Transverse colon (tissue), 4 donors: ENCODE data around the gene KCNT2. TPM values are rescaled to one million over a fixed set of nuclear protein-coding genes. Genes with fewer than 3 reads are reported as not detected.
A peak's percentile ranks its signal among the peaks of the same experiment; 100 is the strongest.

ENCODE experiments used
- DNase-seq: peaks from one replicate; pipeline ENCODE4 v3.0.0-alpha.2; 2019
- H3K27ac ChIP-seq, 4 donors: fragments of 200-600 bp; sonication (generic); 2 replicates each; pipeline ENCODE4 v1.5.1; 2016 to 2018; ENCODE audit warnings: inconsistent platforms in 4 of 4
- H3K27me3 ChIP-seq: fragments of 200-600 bp; sonication (generic); 2 replicates; pipeline ENCODE4 v1.5.1; 2017; ENCODE audit warnings: inconsistent platforms
- H3K36me3 ChIP-seq, 4 donors: fragments of 200-600 bp; sonication (generic); 2 replicates each; pipeline ENCODE4 v1.5.1; 2017 to 2019; ENCODE audit warnings: inconsistent platforms in 4 of 4
- H3K4me1 ChIP-seq, 4 donors: fragments of 200-600 bp; sonication (generic); 2 replicates each; pipeline ENCODE4 v1.5.1; 2017 to 2020; ENCODE audit warnings: inconsistent platforms in 4 of 4
- H3K4me3 ChIP-seq, 4 donors: fragments of 200-600 bp; sonication (generic); 1 replicate in 1 of 4; 2 replicates in 3 of 4; pipeline versions ENCODE4 v1.5.1 to v1.6.1; 2017 to 2019; ENCODE audit warnings: inconsistent platforms in 4 of 4
- H3K9me3 ChIP-seq, 2 donors: fragments of 200-600 bp; sonication (generic); 2 replicates each; pipeline ENCODE4 v1.5.1; 2017 to 2019; ENCODE audit warnings: inconsistent platforms in 2 of 2
- EP300 ChIP-seq: sonication (generic); formaldehyde crosslinking; IDR thresholded peaks from one replicate; pipeline ENCODE4 v1.6.1; 2017; ENCODE audit warnings: antibody characterized with exemption, low read depth
- POLR2A ChIP-seq: fragments of 450-650 bp; IDR thresholded peaks from one replicate; pipeline ENCODE4 v1.6.1; 2016; ENCODE audit warnings: antibody characterized with exemption, mild to moderate bottlenecking, moderate library complexity
- POLR2AphosphoS5 ChIP-seq, 3 donors: sonication (generic); formaldehyde crosslinking; IDR thresholded peaks; one replicate each; pipeline ENCODE4 v1.6.1; 2016; ENCODE audit warnings: antibody characterized with exemption in 3 of 3
- WGBS, 2 donors: methylation state at CpG; one replicate each; pipeline ENCODE4 v1.1.5; 2018; ENCODE audit warnings: low coverage in 1 of 2; 5-methylcytosine and 5-hydroxymethylcytosine counted together
- in situ Hi-C, 4 donors: fragments of 200-750 bp; cut with MboI; loops; one replicate each; pipeline versions ENCODE4 v1.15.0 to v1.15.1; 2017; ENCODE audit warnings: low sequenced_read_pairs in 3 of 4, low pct_ligation_motif_present in 1 of 4, low pct_unique_long_range_greater_than_20kb in 1 of 4
- intact Hi-C: fragments of 100-400 bp; cut with DNase I; formaldehyde crosslinking; loops from one replicate; pipeline ENCODE4 v1.15.1; 2023; ENCODE audit warnings: low total_unique reads
- total RNA-seq, 4 donors: library from RNA; depleted of rRNA; stranded (reverse); fragments of >200 nt; gene quantifications; one replicate each; pipeline ENCODE4 v1.1.0, GENCODE V29; 2016
- TF ChIP-seq, protein P1 (sequence below), 5 experiments: fragments of 200-600 bp in 3 of 5; fragments of 450-650 bp in 2 of 5; sonication (generic) in 3 of 5; IDR thresholded peaks; 1 replicate in 2 of 5; 2 replicates in 3 of 5; pipeline ENCODE4 v1.5.1; 2016 to 2017; ENCODE audit warnings: antibody characterized with exemption in 5 of 5, inconsistent platforms in 3 of 5, mild to moderate bottlenecking in 2 of 5, moderate library complexity in 1 of 5

Gene KCNT2
- total RNA-seq, 4 donors from 2014 or later, result 0.80 to 1.7 (median 0.96) TPM; not detected in 1

DNA sequence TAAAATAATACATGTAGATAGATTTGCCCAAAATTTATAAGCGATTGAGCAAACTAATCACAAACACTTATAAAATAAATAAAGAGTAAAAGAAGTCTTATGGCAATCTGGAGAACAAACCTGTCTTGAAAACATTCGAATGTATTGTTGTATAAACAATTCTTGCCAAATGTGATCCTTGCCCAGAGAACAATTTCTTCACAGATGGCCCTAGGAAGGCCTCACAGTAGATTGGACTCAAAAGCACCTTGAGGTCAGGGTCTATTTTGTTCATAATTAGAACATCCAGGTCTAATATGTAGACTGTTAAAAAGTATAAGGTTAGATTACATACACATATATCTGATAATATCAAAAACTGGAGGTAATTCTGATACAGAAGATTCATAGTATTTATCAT lies 202.4 kb downstream of the KCNT2 start:
- Histone ChIP-seq H3K27ac (no peak overlapping the region), H3K4me3 (no peak overlapping the region), H3K4me1 (peaks cover 0 to 9% (median 0%) of the 10 kb centered on the region in 4 donors), H3K36me3 (no peaks in the 10 kb centered on the region), H3K9me3 (no peaks in the 10 kb centered on the region), H3K27me3 (no peaks in the 10 kb centered on the region)
- TF ChIP-seq POLR2AphosphoS5 (IDR thresholded peaks at IDR 0.05) (no peak), POLR2A (no peak), EP300 (no peak)
- TF ChIP-seq, protein P1, sequence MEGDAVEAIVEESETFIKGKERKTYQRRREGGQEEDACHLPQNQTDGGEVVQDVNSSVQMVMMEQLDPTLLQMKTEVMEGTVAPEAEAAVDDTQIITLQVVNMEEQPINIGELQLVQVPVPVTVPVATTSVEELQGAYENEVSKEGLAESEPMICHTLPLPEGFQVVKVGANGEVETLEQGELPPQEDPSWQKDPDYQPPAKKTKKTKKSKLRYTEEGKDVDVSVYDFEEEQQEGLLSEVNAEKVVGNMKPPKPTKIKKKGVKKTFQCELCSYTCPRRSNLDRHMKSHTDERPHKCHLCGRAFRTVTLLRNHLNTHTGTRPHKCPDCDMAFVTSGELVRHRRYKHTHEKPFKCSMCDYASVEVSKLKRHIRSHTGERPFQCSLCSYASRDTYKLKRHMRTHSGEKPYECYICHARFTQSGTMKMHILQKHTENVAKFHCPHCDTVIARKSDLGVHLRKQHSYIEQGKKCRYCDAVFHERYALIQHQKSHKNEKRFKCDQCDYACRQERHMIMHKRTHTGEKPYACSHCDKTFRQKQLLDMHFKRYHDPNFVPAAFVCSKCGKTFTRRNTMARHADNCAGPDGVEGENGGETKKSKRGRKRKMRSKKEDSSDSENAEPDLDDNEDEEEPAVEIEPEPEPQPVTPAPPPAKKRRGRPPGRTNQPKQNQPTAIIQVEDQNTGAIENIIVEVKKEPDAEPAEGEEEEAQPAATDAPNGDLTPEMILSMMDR (IDR thresholded peaks at IDR 0.05), result no peak
- in situ Hi-C loops, result no loop called here
- 57 to 63% methylated on average over 2 of the region's 2 CpGs for WGBS, 2 donors
- intact Hi-C loops, result no loop called here
- DNase-seq, result no peak

- Histone ChIP-seq H3K4me1 (peaks cover 0 to 9% (median 0%) of the 10 kb centered on the region in 4 donors), H3K4me3 (no peak overlapping the region), H3K9me3 (no peaks in the 10 kb centered on the region), H3K36me3 (no peaks in the 10 kb centered on the region), H3K27ac (no peak overlapping the region), H3K27me3 (no peaks in the 10 kb centered on the region)
- intact Hi-C loops, result no loop called here
- 68% methylated on average over 7 of the region's 7 CpGs for WGBS, 2 donors
- no peak for DNase-seq
- TF ChIP-seq POLR2A (no peak), POLR2AphosphoS5 (IDR thresholded peaks at IDR 0.05) (no peak), EP300 (no peak)
- TF ChIP-seq, protein P1 (IDR thresholded peaks at IDR 0.05), result no peak
- in situ Hi-C loops, result no loop called here
Observed at GRCh38 chr1:196403803-196404690, 204.2 kb downstream of the KCNT2 start.

DNA sequence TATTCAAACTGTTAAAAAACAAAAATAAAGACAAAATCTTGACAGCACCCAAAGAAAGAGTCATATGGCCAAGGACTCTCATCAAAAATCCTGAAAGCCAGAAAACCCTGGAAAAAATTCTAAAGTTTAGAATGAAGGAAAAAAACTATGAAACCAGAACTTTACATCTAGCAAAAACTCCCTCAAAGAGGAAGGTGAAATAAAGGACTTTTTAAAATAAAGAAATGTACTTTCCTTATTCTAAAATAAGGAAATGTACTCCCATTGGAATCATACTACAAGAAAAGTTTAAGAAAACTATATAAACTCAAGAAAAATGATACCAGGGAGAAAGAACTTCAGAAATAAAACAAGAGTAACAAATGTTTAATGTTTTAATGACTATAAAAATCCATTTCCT lies 206.3 kb downstream of the KCNT2 start:
- no peaks in the 10 kb centered on the region for H3K27me3 ChIP-seq
- in situ Hi-C loops (no loop called here), intact Hi-C loops (no loop called here)
- no peak for DNase-seq
- no peak overlapping the region for H3K27ac ChIP-seq
- no peaks in the 10 kb centered on the region for H3K36me3 ChIP-seq
- no peaks in the 10 kb centered on the region for H3K4me1 ChIP-seq
- H3K9me3 ChIP-seq, result no peaks in the 10 kb centered on the region
- no peak overlapping the region for H3K4me3 ChIP-seq
- no peak for TF ChIP-seq POLR2AphosphoS5 (IDR thresholded peaks at IDR 0.05)
- TF ChIP-seq EP300, result no peak
- TF ChIP-seq, protein P1 (IDR thresholded peaks at IDR 0.05), result no peak
- TF ChIP-seq POLR2A, result no peak

GRCh38 chr1:196401452-196401833 lies 206.8 kb downstream of the KCNT2 start:
- TF ChIP-seq, protein P1 (IDR thresholded peaks at IDR 0.05), result no peak
- TF ChIP-seq EP300, result no peak
- no peak for TF ChIP-seq POLR2A
- no peak for TF ChIP-seq POLR2AphosphoS5 (IDR thresholded peaks at IDR 0.05)
- H3K27me3 ChIP-seq, result no peaks in the 10 kb centered on the region
- DNase-seq, result no peak
- no peaks in the 10 kb centered on the region for H3K9me3 ChIP-seq
- in situ Hi-C loops (no loop called here), intact Hi-C loops (no loop called here)
- H3K4me1 ChIP-seq, result no peaks in the 10 kb centered on the region
- H3K36me3 ChIP-seq, result no peaks in the 10 kb centered on the region
- H3K4me3 ChIP-seq, result no peak overlapping the region
- peak overlapping the region in 1 of 4 donors; percentile 9 for H3K27ac ChIP-seq
- 23 to 45% methylated on average over 1 of the region's 1 CpG for WGBS, 2 donors
